PC-3 (cell line): ENCODE measurements around the gene NPTX2. TPM values are rescaled to one million over a fixed set of nuclear protein-coding genes. Genes with fewer than 3 reads are reported as not detected.

Source experiments
- ATAC-seq: fragments of 200-7000 bp; cut with Tn5 transposase; 2 replicates; pipeline ENCODE4 v1.9.1; 2020; ENCODE audit warnings: mild to moderate bottlenecking, moderate library complexity
- BruUV-seq: library from RNA; stranded (reverse); fragments of 400-500 nt; replicated peaks from 2 replicates; lab custom pipeline; 2021; lab: Mats Ljungman, UMichigan
- CTCF ChIA-PET: fragments of 300-600 bp; sonication (Branson Sonifier 250); formaldehyde crosslinking; loops from one replicate; lab custom pipeline; 2022; ENCODE audit warnings: antibody characterized with exemption; lab: Charles Lee
- POLR2A ChIA-PET: fragments of 300-600 bp; sonication (Branson Sonifier 250); formaldehyde crosslinking; loops from one replicate; lab custom pipeline; 2022; ENCODE audit warnings: antibody characterized with exemption; ENCODE audit not compliant: unreplicated experiment; lab: Charles Lee
- DNase-seq: peaks from one replicate; pipeline ENCODE4 v3.0.0-alpha.2; 2015
- H2AFZ ChIP-seq: fragments of 300-600 bp; sonication (generic); 2 replicates; pipeline ENCODE4 v1.6.0; 2016; ENCODE audit warnings: antibody characterized with exemption, low read length
- H3F3A ChIP-seq: fragments of 300-600 bp; sonication (generic); one replicate; pipeline ENCODE4 v1.6.0; 2017; ENCODE audit warnings: antibody characterized with exemption, low read length, control low read depth, mild to moderate bottlenecking; ENCODE audit not compliant: unreplicated experiment
- H3K27ac ChIP-seq: fragments of 300-600 bp; sonication (generic); 2 replicates; pipeline ENCODE4 v1.5.1; 2016; ENCODE audit warnings: mild to moderate bottlenecking, low read length
- H3K27me3 ChIP-seq: fragments of 300-600 bp; sonication (generic); 2 replicates; pipeline ENCODE4 v1.6.1; 2016; ENCODE audit warnings: low read length, mixed read lengths
- H3K36me3 ChIP-seq: fragments of 300-600 bp; sonication (generic); 2 replicates; pipeline ENCODE4 v1.6.1; 2016; ENCODE audit warnings: low read depth, mixed run types, low read length, mixed read lengths
- H3K4me1 ChIP-seq: fragments of 300-600 bp; sonication (generic); 2 replicates; pipeline ENCODE4 v1.5.1; 2016; ENCODE audit warnings: low read length; ENCODE audit not compliant: insufficient read depth
- H3K4me2 ChIP-seq: fragments of 300-600 bp; sonication (generic); 2 replicates; pipeline ENCODE4 v1.6.0; 2016; ENCODE audit warnings: low read length
- H3K4me3 ChIP-seq: fragments of 300-600 bp; sonication (generic); 2 replicates; pipeline ENCODE4 v1.5.1; 2016; ENCODE audit warnings: mild to moderate bottlenecking, low read length, mixed read lengths
- H3K79me2 ChIP-seq: fragments of 300-600 bp; sonication (generic); 2 replicates; pipeline ENCODE4 v1.6.1; 2017; ENCODE audit warnings: low read length, mixed read lengths
- H3K9ac ChIP-seq: fragments of 300-600 bp; sonication (generic); 2 replicates; pipeline ENCODE4 v1.6.0; 2016; ENCODE audit warnings: mild to moderate bottlenecking, low read length
- H3K9me2 ChIP-seq: fragments of 300-600 bp; sonication (generic); replicated peaks from 2 replicates; pipeline ENCODE4 v1.6.1; 2016; ENCODE audit warnings: mixed run types, low read length, mixed read lengths
- H3K9me3 ChIP-seq: fragments of 300-600 bp; sonication (generic); 2 replicates; pipeline ENCODE4 v1.6.1; 2016; ENCODE audit warnings: low read length, mixed read lengths
- H4K20me1 ChIP-seq: fragments of 300-600 bp; sonication (generic); 2 replicates; pipeline ENCODE4 v1.6.1; 2016; ENCODE audit warnings: low read length, mixed read lengths
- EZH2 ChIP-seq: fragments of 300-600 bp; sonication (generic); IDR thresholded peaks from one replicate; pipeline ENCODE4 v1.6.1; 2017; ENCODE audit warnings: antibody characterized with exemption, mild to moderate bottlenecking, low read length; ENCODE audit not compliant: unreplicated experiment
- EZH2phosphoT487 ChIP-seq: fragments of 300-600 bp; sonication (generic); IDR thresholded peaks from 2 replicates; pipeline ENCODE4 v1.6.1; 2018; ENCODE audit warnings: mild to moderate bottlenecking, antibody characterized with exemption, low read length, borderline replicate concordance
- intact Hi-C: fragments of 100-400 bp; cut with micrococcal nuclease; formaldehyde crosslinking; loops from 2 replicates; pipeline ENCODE4 v1.9.0; 2023
- total RNA-seq: library from RNA; depleted of rRNA; stranded (reverse); fragments of >200 nt; gene quantifications from 2 replicates; pipeline ENCODE4 v1.2.3, GENCODE V29; 2014
- TF ChIP-seq, protein P1 (sequence below): fragments of 300-600 bp; sonication (generic); conservative IDR thresholded peaks from 2 replicates; pipeline ENCODE4 v1.5.1; 2017; ENCODE audit warnings: antibody characterized with exemption, low read depth, mild to moderate bottlenecking, low read length

The NPTX2 gene
- total RNA-seq, 1 experiment from 2014 or later, result not detected

DNA sequence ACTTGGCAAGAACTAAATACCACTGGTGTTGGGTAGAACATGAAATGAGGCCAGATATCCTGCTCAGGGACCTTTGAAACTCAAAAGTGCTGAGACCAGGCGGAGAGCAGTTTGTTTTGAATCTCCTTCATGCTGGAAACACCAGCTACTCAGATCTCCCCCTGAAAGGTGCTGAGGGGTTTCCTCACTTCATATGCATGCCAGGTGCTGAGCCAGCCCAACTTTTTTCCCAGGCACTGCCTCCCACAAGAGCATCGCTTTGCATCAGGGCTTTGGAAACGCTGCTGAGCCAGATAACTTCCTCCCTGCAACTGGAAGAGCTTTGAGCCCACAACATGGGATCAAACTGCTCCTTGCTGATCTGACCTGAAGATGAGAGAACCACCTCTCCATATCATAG lies 13.7 kb downstream of the NPTX2 start:
- Histone ChIP-seq H3K9me2 (no peaks in the 10 kb centered on the region), H3K27ac (no peak overlapping the region), H4K20me1 (no peaks in the 10 kb centered on the region), H3K4me3 (no peak overlapping the region), H3K79me2 (no peaks in the 10 kb centered on the region), H3K36me3 (no peaks in the 10 kb centered on the region), H3K4me2 (no peak overlapping the region), H3K9ac (no peak overlapping the region), H3K27me3 (peaks cover 79% of the 10 kb centered on the region), H3K4me1 (no peaks in the 10 kb centered on the region), H3K9me3 (no peaks in the 10 kb centered on the region), H3F3A (no peaks in the 10 kb centered on the region), H2AFZ (no peak overlapping the region)
- BruUV-seq, result no TSS peak
- DNase-seq (no peak), ATAC-seq (no peak)
- ChIA-PET POLR2A (interaction anchor here (0.6 kb wide), 1 partner anchor 17 kb away, joined by 4 read pairs; no protein-coding TSS in a partner anchor), CTCF (no interaction called here)
- TF ChIP-seq EZH2phosphoT487 (no peak), EZH2 (no peak)
- TF ChIP-seq, protein P1, sequence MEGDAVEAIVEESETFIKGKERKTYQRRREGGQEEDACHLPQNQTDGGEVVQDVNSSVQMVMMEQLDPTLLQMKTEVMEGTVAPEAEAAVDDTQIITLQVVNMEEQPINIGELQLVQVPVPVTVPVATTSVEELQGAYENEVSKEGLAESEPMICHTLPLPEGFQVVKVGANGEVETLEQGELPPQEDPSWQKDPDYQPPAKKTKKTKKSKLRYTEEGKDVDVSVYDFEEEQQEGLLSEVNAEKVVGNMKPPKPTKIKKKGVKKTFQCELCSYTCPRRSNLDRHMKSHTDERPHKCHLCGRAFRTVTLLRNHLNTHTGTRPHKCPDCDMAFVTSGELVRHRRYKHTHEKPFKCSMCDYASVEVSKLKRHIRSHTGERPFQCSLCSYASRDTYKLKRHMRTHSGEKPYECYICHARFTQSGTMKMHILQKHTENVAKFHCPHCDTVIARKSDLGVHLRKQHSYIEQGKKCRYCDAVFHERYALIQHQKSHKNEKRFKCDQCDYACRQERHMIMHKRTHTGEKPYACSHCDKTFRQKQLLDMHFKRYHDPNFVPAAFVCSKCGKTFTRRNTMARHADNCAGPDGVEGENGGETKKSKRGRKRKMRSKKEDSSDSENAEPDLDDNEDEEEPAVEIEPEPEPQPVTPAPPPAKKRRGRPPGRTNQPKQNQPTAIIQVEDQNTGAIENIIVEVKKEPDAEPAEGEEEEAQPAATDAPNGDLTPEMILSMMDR, result no peak
- intact Hi-C loops, result no loop called here

DNA sequence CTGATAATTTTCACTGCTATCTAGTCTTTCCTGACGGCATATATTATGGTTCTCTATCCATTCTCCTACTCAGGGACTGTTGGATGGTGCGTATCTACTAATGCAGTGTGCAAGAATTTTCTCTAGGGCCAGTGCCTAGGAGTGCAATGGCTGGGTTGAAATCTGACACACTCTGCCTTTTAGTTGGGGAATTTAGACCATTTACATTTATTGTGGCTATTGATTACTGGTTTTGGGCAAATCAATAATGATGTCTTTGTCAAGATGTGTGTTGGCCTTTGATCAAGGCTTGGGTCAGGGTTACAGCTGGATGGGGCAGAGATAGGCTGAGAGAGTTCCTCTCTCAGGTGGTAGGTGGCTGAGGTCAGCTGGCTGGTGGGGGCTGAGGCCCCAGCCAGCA lies 21.8 kb downstream of the NPTX2 start:
- H3K4me2 ChIP-seq, result no peak overlapping the region
- H3K9ac ChIP-seq, result no peak overlapping the region
- no peaks in the 10 kb centered on the region for H3F3A ChIP-seq
- intact Hi-C loops, result no loop called here
- H3K4me1 ChIP-seq, result no peaks in the 10 kb centered on the region
- no peaks in the 10 kb centered on the region for H3K36me3 ChIP-seq
- BruUV-seq, result no TSS peak
- CTCF ChIA-PET, result no interaction called here
- H3K9me3 ChIP-seq, result no peaks in the 10 kb centered on the region
- TF ChIP-seq, protein P1, result no peak
- no peak for TF ChIP-seq EZH2
- no peak for TF ChIP-seq EZH2phosphoT487
- H3K27me3 ChIP-seq, result peaks cover 5% of the 10 kb centered on the region; the same call in 1 of the 2 replicates
- no peak overlapping the region for H3K4me3 ChIP-seq
- no peak for DNase-seq
- H3K79me2 ChIP-seq, result no peaks in the 10 kb centered on the region
- no peak for ATAC-seq
- POLR2A ChIA-PET, result no interaction called here
- H2AFZ ChIP-seq, result no peak overlapping the region
- no peak overlapping the region for H3K27ac ChIP-seq
- no peaks in the 10 kb centered on the region for H3K9me2 ChIP-seq
- no peaks in the 10 kb centered on the region for H4K20me1 ChIP-seq

DNA sequence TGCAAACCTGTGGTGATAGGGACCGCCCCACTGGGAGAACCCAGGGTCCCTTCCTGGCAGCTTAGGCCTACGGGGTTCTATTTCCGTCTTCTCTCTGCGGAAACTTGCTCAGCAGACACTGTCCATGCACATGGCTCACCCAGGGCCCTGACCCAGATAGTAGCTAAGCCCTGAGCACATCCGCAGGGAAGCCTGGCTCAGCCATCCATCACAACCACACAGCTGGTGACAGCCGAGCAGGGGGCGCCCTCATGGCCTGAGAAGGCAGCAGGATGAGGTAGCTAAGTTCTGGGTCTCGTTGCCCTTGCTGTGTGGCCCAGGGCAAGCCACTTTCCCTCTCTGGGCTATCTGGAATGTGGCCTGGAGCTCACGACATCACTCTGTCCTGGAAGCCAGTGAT lies 23.3 kb downstream of the NPTX2 start:
- H3K9me2 ChIP-seq, result no peaks in the 10 kb centered on the region
- DNase-seq (no peak), ATAC-seq (no peak)
- BruUV-seq, result no TSS peak
- POLR2A ChIA-PET, result no interaction called here
- CTCF ChIA-PET, result no interaction called here
- intact Hi-C loops, result no loop called here
- no peaks in the 10 kb centered on the region for H3K4me1 ChIP-seq
- no peak for TF ChIP-seq EZH2
- no peak for TF ChIP-seq EZH2phosphoT487
- TF ChIP-seq, protein P1, result no peak
- H3K36me3 ChIP-seq, result no peaks in the 10 kb centered on the region
- no peak overlapping the region for H3K4me2 ChIP-seq
- H3K9ac ChIP-seq, result no peak overlapping the region
- H3K27me3 ChIP-seq, result no peaks in the 10 kb centered on the region
- no peak overlapping the region for H3K27ac ChIP-seq
- H3K79me2 ChIP-seq, result no peaks in the 10 kb centered on the region
- H3K4me3 ChIP-seq, result no peak overlapping the region
- H3F3A ChIP-seq, result no peaks in the 10 kb centered on the region
- H3K9me3 ChIP-seq, result no peaks in the 10 kb centered on the region
- H2AFZ ChIP-seq, result no peak overlapping the region
- H4K20me1 ChIP-seq, result no peaks in the 10 kb centered on the region
